Measurements from ENCODE around the gene MAPK10. TPM values are rescaled to one million over a fixed set of nuclear protein-coding genes. Genes with fewer than 3 reads are reported as not detected.

The MAPK10 gene
- total and polyA plus RNA-seq, 2 experiments from 2014 or later = 3.6 to 8.1 TPM

DNA sequence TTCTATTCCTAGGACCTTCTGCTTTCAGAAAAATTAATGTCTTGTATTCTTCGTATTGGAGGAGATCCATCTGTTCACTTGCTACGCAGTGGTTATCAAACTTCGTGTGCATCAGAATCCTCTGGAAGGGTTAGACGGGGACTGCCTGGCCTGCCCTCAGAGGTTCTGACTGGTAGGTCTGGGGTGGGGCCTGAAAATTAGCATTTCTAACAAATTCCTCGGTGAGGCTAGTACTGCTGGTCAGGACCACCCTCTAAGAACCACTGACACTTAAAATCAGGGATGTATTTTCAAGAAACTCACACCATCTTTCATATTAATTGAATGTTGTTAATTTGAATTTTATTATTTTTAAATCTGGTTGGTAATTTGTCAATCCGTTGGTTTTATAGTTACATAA, 63.0 kb downstream of the MAPK10 start:
- H3K36me3 ChIP-seq (ENCODE audit: insufficient read depth) = no peaks in the 10 kb centered on the region

More for the DNA sequence above, 63.0 kb downstream of the MAPK10 start:
- Histone ChIP-seq H3K4me1 (ENCODE audit: insufficient read depth) (peaks cover 29% of the 10 kb centered on the region), H3K79me2 (replicated peaks; ENCODE audit: insufficient read depth) (no peaks in the 10 kb centered on the region), H2AFZ (no peak overlapping the region), H3K4me2 (no peak overlapping the region), H3K4me3 (no peak overlapping the region), H4K20me1 (replicated peaks; ENCODE audit: insufficient read depth) (no peaks in the 10 kb centered on the region), H3K9me2 (ENCODE audit: insufficient read depth) (no peaks in the 10 kb centered on the region), H3K27me3 (ENCODE audit: insufficient read depth) (no peaks in the 10 kb centered on the region), H3K27ac (ENCODE audit: low read depth) (no peak overlapping the region), H3F3A (replicated peaks; ENCODE audit: low read depth) (no peaks in the 10 kb centered on the region)
- ATAC-seq = peak; percentile 87
- Mint-ChIP-seq H3K4me3 (no peak overlapping the region), H3K9me3 (no peaks in the 10 kb centered on the region), H3K27me3 (ENCODE audit: insufficient read depth, low read depth, poor library complexity) (peaks cover 10% of the 10 kb centered on the region), H3K36me3 (ENCODE audit: low read depth) (no peaks in the 10 kb centered on the region; the same call in 2 of the 3 replicates), H3K4me1 (peaks cover 19% of the 10 kb centered on the region), H3K27ac (no peak overlapping the region)
- DNase-seq (ENCODE audit: low spot score) = peak; percentile 57
- TF ChIP-seq STAT1 (IDR thresholded peaks at IDR 0.05; ENCODE audit: unreplicated experiment) (no peak), CREB1 (CRISPR knock-in tag; IDR thresholded peaks at IDR 0.05; ENCODE audit: low read depth) (no peak), JUNB (IDR thresholded peaks at IDR 0.05; ENCODE audit: unreplicated experiment) (no peak), POLR2AphosphoS5 (IDR thresholded peaks at IDR 0.05; ENCODE audit: low read depth) (no peak), ZNF331 (CRISPR knock-in tag; IDR thresholded peaks at IDR 0.05; ENCODE audit: low read depth) (no peak), EZH2phosphoT487 (IDR thresholded peaks at IDR 0.05; ENCODE audit: unreplicated experiment) (no peak), EZH2 (IDR thresholded peaks at IDR 0.05; ENCODE audit: low read depth, unreplicated experiment) (no peak), ETS1 (IDR thresholded peaks at IDR 0.05) (no peak), REST (IDR thresholded peaks at IDR 0.05; ENCODE audit: unreplicated experiment) (no peak), NANOG (IDR thresholded peaks at IDR 0.05; ENCODE audit: borderline replicate concordance) (no peak), ZNF114 (CRISPR knock-in tag; IDR thresholded peaks at IDR 0.05) (no peak)
- TF ChIP-seq, protein P1, sequence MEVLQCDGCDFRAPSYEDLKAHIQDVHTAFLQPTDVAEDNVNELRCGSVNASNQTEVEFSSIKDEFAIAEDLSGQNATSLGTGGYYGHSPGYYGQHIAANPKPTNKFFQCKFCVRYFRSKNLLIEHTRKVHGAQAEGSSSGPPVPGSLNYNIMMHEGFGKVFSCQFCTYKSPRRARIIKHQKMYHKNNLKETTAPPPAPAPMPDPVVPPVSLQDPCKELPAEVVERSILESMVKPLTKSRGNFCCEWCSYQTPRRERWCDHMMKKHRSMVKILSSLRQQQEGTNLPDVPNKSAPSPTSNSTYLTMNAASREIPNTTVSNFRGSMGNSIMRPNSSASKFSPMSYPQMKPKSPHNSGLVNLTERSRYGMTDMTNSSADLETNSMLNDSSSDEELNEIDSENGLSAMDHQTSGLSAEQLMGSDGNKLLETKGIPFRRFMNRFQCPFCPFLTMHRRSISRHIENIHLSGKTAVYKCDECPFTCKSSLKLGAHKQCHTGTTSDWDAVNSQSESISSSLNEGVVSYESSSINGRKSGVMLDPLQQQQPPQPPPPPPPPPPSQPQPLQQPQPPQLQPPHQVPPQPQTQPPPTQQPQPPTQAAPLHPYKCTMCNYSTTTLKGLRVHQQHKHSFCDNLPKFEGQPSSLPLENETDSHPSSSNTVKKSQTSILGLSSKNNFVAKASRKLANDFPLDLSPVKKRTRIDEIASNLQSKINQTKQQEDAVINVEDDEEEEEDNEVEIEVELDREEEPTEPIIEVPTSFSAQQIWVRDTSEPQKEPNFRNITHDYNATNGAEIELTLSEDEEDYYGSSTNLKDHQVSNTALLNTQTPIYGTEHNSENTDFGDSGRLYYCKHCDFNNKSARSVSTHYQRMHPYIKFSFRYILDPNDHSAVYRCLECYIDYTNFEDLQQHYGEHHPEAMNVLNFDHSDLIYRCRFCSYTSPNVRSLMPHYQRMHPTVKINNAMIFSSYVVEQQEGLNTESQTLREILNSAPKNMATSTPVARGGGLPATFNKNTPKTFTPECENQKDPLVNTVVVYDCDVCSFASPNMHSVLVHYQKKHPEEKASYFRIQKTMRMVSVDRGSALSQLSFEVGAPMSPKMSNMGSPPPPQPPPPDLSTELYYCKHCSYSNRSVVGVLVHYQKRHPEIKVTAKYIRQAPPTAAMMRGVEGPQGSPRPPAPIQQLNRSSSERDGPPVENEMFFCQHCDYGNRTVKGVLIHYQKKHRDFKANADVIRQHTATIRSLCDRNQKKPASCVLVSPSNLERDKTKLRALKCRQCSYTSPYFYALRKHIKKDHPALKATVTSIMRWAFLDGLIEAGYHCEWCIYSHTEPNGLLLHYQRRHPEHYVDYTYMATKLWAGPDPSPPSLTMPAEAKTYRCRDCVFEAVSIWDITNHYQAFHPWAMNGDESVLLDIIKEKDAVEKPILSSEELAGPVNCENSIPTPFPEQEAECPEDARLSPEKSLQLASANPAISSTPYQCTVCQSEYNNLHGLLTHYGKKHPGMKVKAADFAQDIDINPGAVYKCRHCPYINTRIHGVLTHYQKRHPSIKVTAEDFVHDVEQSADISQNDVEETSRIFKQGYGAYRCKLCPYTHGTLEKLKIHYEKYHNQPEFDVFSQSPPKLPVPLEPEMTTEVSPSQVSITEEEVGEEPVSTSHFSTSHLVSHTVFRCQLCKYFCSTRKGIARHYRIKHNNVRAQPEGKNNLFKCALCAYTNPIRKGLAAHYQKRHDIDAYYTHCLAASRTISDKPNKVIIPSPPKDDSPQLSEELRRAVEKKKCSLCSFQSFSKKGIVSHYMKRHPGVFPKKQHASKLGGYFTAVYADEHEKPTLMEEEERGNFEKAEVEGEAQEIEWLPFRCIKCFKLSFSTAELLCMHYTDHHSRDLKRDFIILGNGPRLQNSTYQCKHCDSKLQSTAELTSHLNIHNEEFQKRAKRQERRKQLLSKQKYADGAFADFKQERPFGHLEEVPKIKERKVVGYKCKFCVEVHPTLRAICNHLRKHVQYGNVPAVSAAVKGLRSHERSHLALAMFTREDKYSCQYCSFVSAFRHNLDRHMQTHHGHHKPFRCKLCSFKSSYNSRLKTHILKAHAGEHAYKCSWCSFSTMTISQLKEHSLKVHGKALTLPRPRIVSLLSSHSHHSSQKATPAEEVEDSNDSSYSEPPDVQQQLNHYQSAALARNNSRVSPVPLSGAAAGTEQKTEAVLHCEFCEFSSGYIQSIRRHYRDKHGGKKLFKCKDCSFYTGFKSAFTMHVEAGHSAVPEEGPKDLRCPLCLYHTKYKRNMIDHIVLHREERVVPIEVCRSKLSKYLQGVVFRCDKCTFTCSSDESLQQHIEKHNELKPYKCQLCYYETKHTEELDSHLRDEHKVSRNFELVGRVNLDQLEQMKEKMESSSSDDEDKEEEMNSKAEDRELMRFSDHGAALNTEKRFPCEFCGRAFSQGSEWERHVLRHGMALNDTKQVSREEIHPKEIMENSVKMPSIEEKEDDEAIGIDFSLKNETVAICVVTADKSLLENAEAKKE (CRISPR knock-in tag; IDR thresholded peaks at IDR 0.05) = no peak
- TF ChIP-seq, protein P2, sequence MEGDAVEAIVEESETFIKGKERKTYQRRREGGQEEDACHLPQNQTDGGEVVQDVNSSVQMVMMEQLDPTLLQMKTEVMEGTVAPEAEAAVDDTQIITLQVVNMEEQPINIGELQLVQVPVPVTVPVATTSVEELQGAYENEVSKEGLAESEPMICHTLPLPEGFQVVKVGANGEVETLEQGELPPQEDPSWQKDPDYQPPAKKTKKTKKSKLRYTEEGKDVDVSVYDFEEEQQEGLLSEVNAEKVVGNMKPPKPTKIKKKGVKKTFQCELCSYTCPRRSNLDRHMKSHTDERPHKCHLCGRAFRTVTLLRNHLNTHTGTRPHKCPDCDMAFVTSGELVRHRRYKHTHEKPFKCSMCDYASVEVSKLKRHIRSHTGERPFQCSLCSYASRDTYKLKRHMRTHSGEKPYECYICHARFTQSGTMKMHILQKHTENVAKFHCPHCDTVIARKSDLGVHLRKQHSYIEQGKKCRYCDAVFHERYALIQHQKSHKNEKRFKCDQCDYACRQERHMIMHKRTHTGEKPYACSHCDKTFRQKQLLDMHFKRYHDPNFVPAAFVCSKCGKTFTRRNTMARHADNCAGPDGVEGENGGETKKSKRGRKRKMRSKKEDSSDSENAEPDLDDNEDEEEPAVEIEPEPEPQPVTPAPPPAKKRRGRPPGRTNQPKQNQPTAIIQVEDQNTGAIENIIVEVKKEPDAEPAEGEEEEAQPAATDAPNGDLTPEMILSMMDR (conservative IDR thresholded peaks at IDR 0.05; ENCODE audit: low read depth in 2 of 2) = no peak

All from GM23338 (cell line).